ENCODE data around the gene PARD3.

DNA sequence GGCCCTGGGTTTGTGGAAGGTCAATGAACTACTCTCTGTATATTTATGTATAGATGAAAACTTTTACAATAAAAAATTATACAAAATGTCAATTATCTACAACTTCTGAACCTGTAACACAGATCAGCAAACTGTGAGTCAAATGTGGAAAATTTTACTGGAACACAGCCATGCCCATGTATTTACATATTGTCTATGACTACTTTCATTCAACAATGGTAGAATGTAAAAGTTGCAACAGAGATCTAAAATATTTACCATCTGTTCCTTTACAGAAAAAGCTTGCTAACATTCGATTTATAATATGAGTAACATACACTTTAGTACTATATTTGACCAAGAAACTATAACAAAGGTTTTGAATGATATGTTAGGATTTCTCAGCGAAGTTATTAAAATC lies 481.6 kb downstream of the PARD3 start:
- no peak for TF ChIP-seq CTCF (IDR thresholded peaks at IDR 0.05)
- TF ChIP-seq POLR2A (IDR thresholded peaks at IDR 0.05): no peak
